A673 (cell line): ENCODE measurements around the gene HOXA13. TPM values are rescaled to one million over a fixed set of nuclear protein-coding genes. Genes with fewer than 3 reads are reported as not detected.

Experiments used
- BruUV-seq: library from RNA; stranded (reverse); fragments of 400-500 nt; replicated peaks from 2 replicates; lab custom pipeline; 2021; lab: Mats Ljungman, UMichigan
- CTCF ChIA-PET: fragments of 300-600 bp; sonication (Branson Sonifier 250); formaldehyde crosslinking; loops from one replicate; lab custom pipeline; 2022; ENCODE audit warnings: antibody characterized with exemption; lab: Charles Lee
- POLR2A ChIA-PET: fragments of 300-600 bp; sonication (Branson Sonifier 250); formaldehyde crosslinking; loops from one replicate; lab custom pipeline; 2022; ENCODE audit warnings: antibody characterized with exemption; ENCODE audit not compliant: low non-redundant PET; lab: Charles Lee
- DNase-seq: peaks from one replicate; pipeline ENCODE4 v3.0.0-alpha.2; 2015; ENCODE audit warnings: low spot score
- H3K27ac ChIP-seq: fragments of 200-600 bp; sonication (generic); 2 replicates; pipeline ENCODE4 v1.5.1; 2016; ENCODE audit warnings: mixed run types, low read depth, mild to moderate bottlenecking, mixed read lengths, antibody characterized with exemption, low read length; ENCODE audit not compliant: poor library complexity, severe bottlenecking
- H3K27me3 ChIP-seq: fragments of 200-600 bp; sonication (generic); replicated peaks from 2 replicates; pipeline ENCODE4 v1.6.1; 2017; ENCODE audit warnings: mixed run types, low read depth, mild to moderate bottlenecking, mixed read lengths, antibody characterized with exemption, low read length; ENCODE audit not compliant: insufficient read depth, poor library complexity
- H3K36me3 ChIP-seq: fragments of 200-600 bp; sonication (generic); 2 replicates; pipeline ENCODE4 v1.6.1; 2016; ENCODE audit warnings: mixed run types, mild to moderate bottlenecking, mixed read lengths, antibody characterized with exemption, low read length; ENCODE audit not compliant: insufficient read depth, poor library complexity, severe bottlenecking
- H3K4me1 ChIP-seq: fragments of 200-600 bp; sonication (generic); 2 replicates; pipeline ENCODE4 v1.6.1; 2017; ENCODE audit warnings: mixed run types, mild to moderate bottlenecking, mixed read lengths, antibody characterized with exemption, low read length; ENCODE audit not compliant: insufficient read depth, poor library complexity, severe bottlenecking
- H3K4me3 ChIP-seq: fragments of 200-600 bp; sonication (generic); 2 replicates; pipeline ENCODE4 v1.5.1; 2016; ENCODE audit warnings: low read depth, mixed run types, mild to moderate bottlenecking, mixed read lengths, low read length; ENCODE audit not compliant: poor library complexity, severe bottlenecking
- H3K9me3 ChIP-seq: fragments of 200-600 bp; sonication (generic); 2 replicates; pipeline ENCODE4 v1.6.1; 2016; ENCODE audit warnings: mixed run types, low read depth, mild to moderate bottlenecking, mixed read lengths, antibody characterized with exemption, low read length; ENCODE audit not compliant: poor library complexity, severe bottlenecking
- EZH2 ChIP-seq: fragments of 200-600 bp; sonication (generic); IDR thresholded peaks from 2 replicates; pipeline ENCODE4 v1.6.1; 2017; ENCODE audit warnings: borderline replicate concordance, low read depth, mild to moderate bottlenecking, mixed read lengths, antibody characterized with exemption, low read length; ENCODE audit not compliant: poor library complexity, severe bottlenecking
- intact Hi-C: fragments of 100-400 bp; cut with micrococcal nuclease; formaldehyde crosslinking; loops from one replicate; pipeline ENCODE4 v1.10.0; 2022; ENCODE audit not compliant: unreplicated experiment
- total RNA-seq: library from RNA; stranded (reverse); gene quantifications from 2 replicates; pipeline ENCODE4 v1.2.3, GENCODE V29; 2021
- TF ChIP-seq, protein P1 (sequence below): fragments of 300-800, 200-600 bp; sonication (generic); conservative IDR thresholded peaks from 2 replicates; pipeline ENCODE4 v1.5.1; 2017; ENCODE audit warnings: low read depth, mild to moderate bottlenecking, antibody characterized with exemption, low read length, moderate library complexity, mixed read lengths

The HOXA13 gene
- total RNA-seq, 1 experiment from 2014 or later: not detected

GRCh38 chr7:27212497-27213432 lies 12.9 kb upstream of the HOXA13 start:
- no peak for DNase-seq
- Histone ChIP-seq H3K27ac (no peak overlapping the region), H3K27me3 (peaks cover 59% of the 10 kb centered on the region), H3K4me3 (no peak overlapping the region), H3K4me1 (no peaks in the 10 kb centered on the region), H3K9me3 (no peaks in the 10 kb centered on the region), H3K36me3 (no peaks in the 10 kb centered on the region)
- CTCF ChIA-PET: no interaction called here
- BruUV-seq: no TSS peak
- POLR2A ChIA-PET: no interaction called here
- TF ChIP-seq, protein P1, sequence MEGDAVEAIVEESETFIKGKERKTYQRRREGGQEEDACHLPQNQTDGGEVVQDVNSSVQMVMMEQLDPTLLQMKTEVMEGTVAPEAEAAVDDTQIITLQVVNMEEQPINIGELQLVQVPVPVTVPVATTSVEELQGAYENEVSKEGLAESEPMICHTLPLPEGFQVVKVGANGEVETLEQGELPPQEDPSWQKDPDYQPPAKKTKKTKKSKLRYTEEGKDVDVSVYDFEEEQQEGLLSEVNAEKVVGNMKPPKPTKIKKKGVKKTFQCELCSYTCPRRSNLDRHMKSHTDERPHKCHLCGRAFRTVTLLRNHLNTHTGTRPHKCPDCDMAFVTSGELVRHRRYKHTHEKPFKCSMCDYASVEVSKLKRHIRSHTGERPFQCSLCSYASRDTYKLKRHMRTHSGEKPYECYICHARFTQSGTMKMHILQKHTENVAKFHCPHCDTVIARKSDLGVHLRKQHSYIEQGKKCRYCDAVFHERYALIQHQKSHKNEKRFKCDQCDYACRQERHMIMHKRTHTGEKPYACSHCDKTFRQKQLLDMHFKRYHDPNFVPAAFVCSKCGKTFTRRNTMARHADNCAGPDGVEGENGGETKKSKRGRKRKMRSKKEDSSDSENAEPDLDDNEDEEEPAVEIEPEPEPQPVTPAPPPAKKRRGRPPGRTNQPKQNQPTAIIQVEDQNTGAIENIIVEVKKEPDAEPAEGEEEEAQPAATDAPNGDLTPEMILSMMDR: no peak
- no peak for TF ChIP-seq EZH2
- intact Hi-C loops: loop anchor here (5.0 kb wide), 1 partner anchor 365 kb away; no protein-coding TSS in a partner anchor

GRCh38 chr7:27211764-27212204 lies 11.9 kb upstream of the HOXA13 start:
- BruUV-seq: no TSS peak
- H3K27me3 ChIP-seq: peaks cover 62% of the 10 kb centered on the region
- CTCF ChIA-PET: interaction anchor here (0.9 kb wide), 1 partner anchor 563 kb away, joined by 4 read pairs; no protein-coding TSS in a partner anchor
- no peak for DNase-seq
- no peak overlapping the region for H3K27ac ChIP-seq
- no peak overlapping the region for H3K4me3 ChIP-seq
- H3K9me3 ChIP-seq: no peaks in the 10 kb centered on the region
- no peak for TF ChIP-seq EZH2
- TF ChIP-seq, protein P1: no peak
- H3K36me3 ChIP-seq: no peaks in the 10 kb centered on the region
- intact Hi-C loops: loop anchor here (5.0 kb wide), 1 partner anchor 366 kb away; no protein-coding TSS in a partner anchor
- POLR2A ChIA-PET: no interaction called here
- H3K4me1 ChIP-seq: no peaks in the 10 kb centered on the region

DNA sequence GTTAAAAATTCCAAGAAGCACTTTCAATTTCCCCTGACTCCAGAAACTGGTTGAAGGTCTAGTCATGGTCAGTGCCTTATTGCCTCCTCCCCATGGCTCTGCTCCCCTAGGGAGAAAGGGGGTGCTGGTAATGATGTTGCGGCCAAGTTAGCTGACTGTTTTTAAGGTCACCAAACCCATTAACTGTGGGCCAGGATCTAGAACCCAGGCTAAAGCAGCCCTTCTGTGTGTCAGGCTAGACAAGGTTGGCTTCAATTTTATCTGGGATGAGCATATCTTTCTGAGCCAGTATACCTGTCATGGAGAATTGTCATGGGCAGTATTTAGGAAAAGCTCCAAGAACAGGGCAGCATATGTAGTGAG lies 11.2 kb upstream of the HOXA13 start:
- Histone ChIP-seq H3K4me1 (no peaks in the 10 kb centered on the region), H3K27me3 (peaks cover 67% of the 10 kb centered on the region), H3K27ac (no peak overlapping the region), H3K9me3 (no peaks in the 10 kb centered on the region), H3K4me3 (no peak overlapping the region), H3K36me3 (no peaks in the 10 kb centered on the region)
- POLR2A ChIA-PET: no interaction called here
- BruUV-seq: no TSS peak
- intact Hi-C loops: loop anchor here (5.0 kb wide), 1 partner anchor 366 kb away; no protein-coding TSS in a partner anchor
- TF ChIP-seq EZH2: no peak
- TF ChIP-seq, protein P1: no peak
- DNase-seq: no peak
- CTCF ChIA-PET: interaction anchor here (0.6 to 0.9 kb wide), 2 partner anchors 235 to 564 kb away, joined by 3 to 4 read pairs; no protein-coding TSS in a partner anchor
